H1 (cell line): ENCODE measurements around the gene FHDC1. TPM values are rescaled to one million over a fixed set of nuclear protein-coding genes. Genes with fewer than 3 reads are reported as not detected.

ENCODE experiments used
- CTCF ChIA-PET: fragments of 300-600 bp; sonication (Branson Sonifier 250); formaldehyde crosslinking; loops from one replicate; lab custom pipeline; 2021; ENCODE audit not compliant: partially characterized antibody; lab: Charles Lee
- POLR2A ChIA-PET: fragments of 300-600 bp; sonication (Branson Sonifier 250); formaldehyde crosslinking; loops from one replicate; lab custom pipeline; 2021; ENCODE audit warnings: inconsistent platforms; ENCODE audit not compliant: partially characterized antibody; lab: Charles Lee
- DNase-seq, 2 experiments: peaks; one replicate each; pipeline versions ENCODE4 v3.0.0 to v3.0.0-alpha.2; 2010 to 2022; ENCODE audit warnings: low spot score in 2 of 2, low read depth in 1 of 2, mixed read lengths in 1 of 2
- FAIRE-seq: peaks from 2 replicates; lab custom pipeline; 2011; peaks lifted over from hg19 to GRCh38; lab: Jason Lieb, UNC
- H2AFZ ChIP-seq: 2 replicates; pipeline ENCODE4 v1.8.1; 2012; ENCODE audit warnings: low read length, inconsistent platforms
- H2AK5ac ChIP-seq: 2 replicates; pipeline ENCODE4 v1.6.1; 2013; ENCODE audit warnings: low read depth, low read length
- H2BK120ac ChIP-seq: replicated peaks from 2 replicates; pipeline ENCODE3; 2013; ENCODE audit warnings: low read depth, low read length, inconsistent platforms
- H2BK12ac ChIP-seq: 2 replicates; pipeline ENCODE4 v1.6.1; 2013; ENCODE audit warnings: low read depth, low read length
- H2BK15ac ChIP-seq: 2 replicates; pipeline ENCODE4 v1.6.1; 2013; ENCODE audit warnings: low read length
- H2BK20ac ChIP-seq: 2 replicates; pipeline ENCODE4 v1.6.1; 2013; ENCODE audit warnings: low read length
- H2BK5ac ChIP-seq: 2 replicates; pipeline ENCODE4 v1.6.1; 2013; ENCODE audit warnings: low read depth, low read length
- H3K14ac ChIP-seq: 2 replicates; pipeline ENCODE4 v1.6.1; 2013; ENCODE audit warnings: inconsistent platforms; ENCODE audit not compliant: insufficient read length
- H3K18ac ChIP-seq: 2 replicates; pipeline ENCODE4 v1.6.1; 2013; ENCODE audit warnings: low read length; ENCODE audit errors: extremely low read depth
- H3K23ac ChIP-seq: 2 replicates; pipeline ENCODE4 v1.6.1; 2013; ENCODE audit warnings: inconsistent platforms; ENCODE audit not compliant: insufficient read length
- H3K23me2 ChIP-seq: 2 replicates; pipeline ENCODE4 v1.6.1; 2013; ENCODE audit warnings: low read depth, low read length
- H3K27ac ChIP-seq: 2 replicates; pipeline ENCODE4 v1.6.1; 2011; ENCODE audit warnings: low read depth, low read length, inconsistent platforms
- H3K27me3 ChIP-seq, 4 experiments: replicated peaks in 1 of 4; 1 replicate in 1 of 4; 2 replicates in 3 of 4; pipeline versions ENCODE4 v1.6.1 to v1.8.1; 2011 to 2013; ENCODE audit warnings: low read length in 3 of 4, mild to moderate bottlenecking in 3 of 4, inconsistent platforms in 2 of 4, mixed read lengths in 2 of 4, moderate library complexity in 1 of 4; ENCODE audit not compliant: control insufficient read depth in 3 of 4, insufficient read depth in 3 of 4; ENCODE audit errors: extremely low read depth in 1 of 4
- H3K36me3 ChIP-seq, 4 experiments: 2 replicates each; pipeline versions ENCODE4 v1.6.1 to v1.8.1; 2011 to 2013; ENCODE audit warnings: mild to moderate bottlenecking in 4 of 4, low read length in 3 of 4, moderate library complexity in 2 of 4, control low read depth in 1 of 4, inconsistent platforms in 1 of 4; ENCODE audit not compliant: insufficient read depth in 4 of 4, control insufficient read depth in 2 of 4
- H3K4ac ChIP-seq: replicated peaks from 2 replicates; pipeline ENCODE3; 2013; ENCODE audit warnings: low read length, low read depth, mixed read lengths, inconsistent platforms; ENCODE audit not compliant: insufficient read length
- H3K4me1 ChIP-seq, 4 experiments: replicated peaks in 1 of 4; 1 replicate in 1 of 4; 2 replicates in 3 of 4; pipeline versions ENCODE4 v1.6.1 to v1.8.1; 2011 to 2013; ENCODE audit warnings: low read length in 3 of 4, inconsistent platforms in 2 of 4, mixed read lengths in 1 of 4; ENCODE audit not compliant: insufficient read depth in 4 of 4, control insufficient read depth in 3 of 4
- H3K4me2 ChIP-seq, 2 experiments: 2 replicates each; pipeline versions ENCODE4 v1.6.1 to v1.8.1; 2011 to 2013; ENCODE audit warnings: low read depth in 2 of 2, low read length in 2 of 2, control low read depth in 1 of 2, inconsistent platforms in 1 of 2, mild to moderate bottlenecking in 1 of 2; ENCODE audit not compliant: insufficient read depth in 1 of 2
- H3K4me3 ChIP-seq, 4 experiments: fragments of 200-600, 300-600 bp in 1 of 4; sonication (generic), shearing (Covaris generic), sonication (Bioruptor Twin) in 1 of 4; 2 replicates each; pipeline versions ENCODE4 v1.5.1 to v1.8.1; 2011 to 2016; ENCODE audit warnings: low read length in 4 of 4, low read depth in 3 of 4, control low read depth in 2 of 4, inconsistent platforms in 2 of 4, mild to moderate bottlenecking in 2 of 4, mixed read lengths in 1 of 4, moderate library complexity in 1 of 4; ENCODE audit not compliant: insufficient read depth in 2 of 4; ENCODE audit errors: extremely low read depth in 1 of 4
- H3K56ac ChIP-seq: replicated peaks from 2 replicates; pipeline ENCODE3; 2013; ENCODE audit warnings: low read depth, mild to moderate bottlenecking, mixed read lengths, low read length, inconsistent platforms; ENCODE audit not compliant: insufficient read length
- H3K79me1 ChIP-seq: 2 replicates; pipeline ENCODE4 v1.6.1; 2013; ENCODE audit warnings: low read depth, low read length, control low read depth
- H3K79me2 ChIP-seq, 2 experiments: 2 replicates each; pipeline versions ENCODE4 v1.6.1 to v1.8.1; 2012 to 2013; ENCODE audit warnings: low read length in 2 of 2, mild to moderate bottlenecking in 2 of 2, inconsistent platforms in 1 of 2; ENCODE audit not compliant: insufficient read depth in 2 of 2, control insufficient read depth in 1 of 2
- H3K9ac ChIP-seq, 4 experiments: replicated peaks in 1 of 4; 1 replicate in 1 of 4; 2 replicates in 3 of 4; pipeline versions ENCODE4 v1.6.1 to v1.8.1; 2011 to 2013; ENCODE audit warnings: low read depth in 3 of 4, low read length in 3 of 4, control low read depth in 2 of 4, mild to moderate bottlenecking in 2 of 4, moderate library complexity in 2 of 4, inconsistent platforms in 1 of 4; ENCODE audit errors: extremely low read depth in 1 of 4
- H3K9me3 ChIP-seq, 2 experiments: 2 replicates each; pipeline versions ENCODE4 v1.6.1 to v1.8.1; 2012 to 2013; ENCODE audit warnings: mild to moderate bottlenecking in 2 of 2, moderate library complexity in 2 of 2, control low read depth in 1 of 2, inconsistent platforms in 1 of 2, low read depth in 1 of 2, low read length in 1 of 2, mixed read lengths in 1 of 2; ENCODE audit not compliant: insufficient read depth in 2 of 2
- H4K20me1 ChIP-seq, 2 experiments: replicated peaks in 1 of 2; 2 replicates each; pipeline versions ENCODE3 to v1.8.1; 2011 to 2013; ENCODE audit warnings: inconsistent platforms in 2 of 2, low read length in 2 of 2, mild to moderate bottlenecking in 1 of 2; ENCODE audit not compliant: insufficient read depth in 2 of 2, control insufficient read depth in 1 of 2
- H4K5ac ChIP-seq: 2 replicates; pipeline ENCODE4 v1.6.1; 2013; ENCODE audit warnings: low read length, low read depth, mixed read lengths, inconsistent platforms; ENCODE audit not compliant: insufficient read length
- H4K8ac ChIP-seq: 2 replicates; pipeline ENCODE4 v1.8.0; 2013; ENCODE audit warnings: mild to moderate bottlenecking, moderate library complexity, low read length, inconsistent platforms; ENCODE audit not compliant: insufficient read depth; ENCODE audit errors: extremely low read depth
- H4K91ac ChIP-seq: replicated peaks from 2 replicates; pipeline ENCODE3; 2013; ENCODE audit warnings: low read length, mixed read lengths, inconsistent platforms; ENCODE audit not compliant: insufficient read length
- USF2 ChIP-seq: IDR thresholded peaks from 2 replicates; pipeline ENCODE4 v1.6.1; 2011; ENCODE audit warnings: low read length, improper control_type of control experiment
- WGBS, 2 experiments: shearing (Covaris generic) in 1 of 2; methylation state at CpG; one replicate each; pipeline versions ENCODE4 v1.1.6 to v1.1.7; 2013 to 2015; ENCODE audit warnings: low lambda C conversion rate in 2 of 2, mixed read lengths in 2 of 2, inconsistent platforms in 1 of 2, low coverage in 1 of 2, missing lambda C conversion rate in 1 of 2; ENCODE audit not compliant: insufficient replicate concordance in 2 of 2, insufficient coverage in 1 of 2, insufficient read length in 1 of 2; ENCODE audit errors: extremely low coverage in 1 of 2, missing lambda C conversion rate in 1 of 2; 5-methylcytosine and 5-hydroxymethylcytosine counted together
- polyA plus RNA-seq, 7 experiments: library from polyadenylated mRNA; depleted of rRNA in 3 of 7; stranded (reverse) in 5 of 7; unstranded in 2 of 7; fragments of >200 nt in 5 of 7; fragments of 200-250 nt in 2 of 7; gene quantifications; 1 replicate in 5 of 7; 2 replicates in 1 of 7; 4 replicates in 1 of 7; pipeline versions ENCODE4 v1.2.1 to v1.2.3, GENCODE V29; 2011 to 2013; ENCODE audit warnings: missing spikeins in 2 of 7, mixed read lengths in 2 of 7
- total RNA-seq: library from RNA; stranded (reverse); fragmentation: NEBNext Ultra II Directional; extraction: Animal tissue kit (Norgen Biotek cat#: 25700); gene quantifications from 2 replicates; pipeline ENCODE4 v1.2.1, GENCODE V29; 2021

FHDC1 gene
- total and polyA plus RNA-seq, 2 of the 8 experiments (the other 6 are each of a cell fraction or from before 2014, with no cell fraction given), result 6.4 to 28.6 TPM

GRCh38 chr4:152942346-152942745 lies 6.2 kb downstream of the FHDC1 start:
- H3K14ac ChIP-seq, result no peak overlapping the region
- H3K9ac ChIP-seq, result no peak overlapping the region
- no peaks in the 10 kb centered on the region; the same call in 1 of the 2 replicates for H3K23me2 ChIP-seq
- no peak overlapping the region for H3K4me3 ChIP-seq
- no peak overlapping the region for H2BK20ac ChIP-seq
- no peak for TF ChIP-seq USF2
- H2BK12ac ChIP-seq, result no peak overlapping the region
- H3K56ac ChIP-seq, result no peak overlapping the region
- H4K8ac ChIP-seq, result no peak overlapping the region
- H4K5ac ChIP-seq, result no peak overlapping the region
- no peak overlapping the region for H3K27ac ChIP-seq
- no peak for FAIRE-seq
- no peak overlapping the region for H3K4ac ChIP-seq
- ChIA-PET CTCF (interaction anchor here (1.4 kb wide), 1 partner anchor 141 kb away, joined by 3 read pairs; no protein-coding TSS in a partner anchor), POLR2A (no interaction called here)
- no peak overlapping the region for H3K18ac ChIP-seq
- H2BK120ac ChIP-seq, result no peak overlapping the region
- peaks cover 9% of the 10 kb centered on the region; the same call in 1 of the 2 replicates for H3K79me1 ChIP-seq
- H3K79me2 ChIP-seq, result peaks cover 20 to 91% of the 10 kb centered on the region in 2 experiments
- H3K36me3 ChIP-seq, result peaks cover 0 to 18% (median 13%) of the 10 kb centered on the region in 4 experiments; a peak in 5 of 8 replicates
- H3K27me3 ChIP-seq, result peaks cover 0 to 13% (median 5%) of the 10 kb centered on the region in 4 experiments; a peak in 3 of 7 replicates
- H4K91ac ChIP-seq, result no peak overlapping the region
- no peak overlapping the region for H2BK15ac ChIP-seq
- H4K20me1 ChIP-seq, result peaks cover 16 to 22% of the 10 kb centered on the region in 2 experiments
- H2AFZ ChIP-seq, result no peak overlapping the region
- no peak overlapping the region for H2AK5ac ChIP-seq
- no peaks in the 10 kb centered on the region for H3K9me3 ChIP-seq
- DNase-seq, result no peak
- H3K4me2 ChIP-seq, result no peak overlapping the region
- 98% methylated on average over 2 of the region's 2 CpGs; no CpG with 5 or more reads in 1 of the 2 experiments for WGBS, 2 experiments
- H3K4me1 ChIP-seq, result peaks cover 0 to 8% (median 3%) of the 10 kb centered on the region in 4 experiments; a peak in 3 of 7 replicates
- no peak overlapping the region for H2BK5ac ChIP-seq
- H3K23ac ChIP-seq, result no peak overlapping the region
